ENCODE data around the gene DARS1.

- TF ChIP-seq, protein P1, sequence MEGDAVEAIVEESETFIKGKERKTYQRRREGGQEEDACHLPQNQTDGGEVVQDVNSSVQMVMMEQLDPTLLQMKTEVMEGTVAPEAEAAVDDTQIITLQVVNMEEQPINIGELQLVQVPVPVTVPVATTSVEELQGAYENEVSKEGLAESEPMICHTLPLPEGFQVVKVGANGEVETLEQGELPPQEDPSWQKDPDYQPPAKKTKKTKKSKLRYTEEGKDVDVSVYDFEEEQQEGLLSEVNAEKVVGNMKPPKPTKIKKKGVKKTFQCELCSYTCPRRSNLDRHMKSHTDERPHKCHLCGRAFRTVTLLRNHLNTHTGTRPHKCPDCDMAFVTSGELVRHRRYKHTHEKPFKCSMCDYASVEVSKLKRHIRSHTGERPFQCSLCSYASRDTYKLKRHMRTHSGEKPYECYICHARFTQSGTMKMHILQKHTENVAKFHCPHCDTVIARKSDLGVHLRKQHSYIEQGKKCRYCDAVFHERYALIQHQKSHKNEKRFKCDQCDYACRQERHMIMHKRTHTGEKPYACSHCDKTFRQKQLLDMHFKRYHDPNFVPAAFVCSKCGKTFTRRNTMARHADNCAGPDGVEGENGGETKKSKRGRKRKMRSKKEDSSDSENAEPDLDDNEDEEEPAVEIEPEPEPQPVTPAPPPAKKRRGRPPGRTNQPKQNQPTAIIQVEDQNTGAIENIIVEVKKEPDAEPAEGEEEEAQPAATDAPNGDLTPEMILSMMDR (conservative IDR thresholded peaks at IDR 0.05; ENCODE audit: low read length): peak; percentile 21; the same call in 1 of the 2 replicates
- no peak for TF ChIP-seq EZH2phosphoT487 (IDR thresholded peaks at IDR 0.05; ENCODE audit: borderline replicate concordance)
Measured at GRCh38 chr2:136015699-136016098, 30.3 kb upstream of the DARS1 start.
